HG02852 (cell line): Measurements from ENCODE around the gene VPS45.
"Not testable (repeated sequence)": the region's sequence is repeated elsewhere in the genome, so short reads cannot be mapped to it uniquely, and the experiment has no call there.

Experiments used
- ATAC-seq: cut with Tn5 transposase; IDR thresholded peaks from one replicate; pipeline ENCODE4 v1.9.1; 2021; ENCODE audit warnings: mild to moderate bottlenecking, moderate library complexity; ENCODE audit not compliant: unreplicated experiment

The VPS45 gene

GRCh38 chr1:150126811-150127210 lies 59.2 kb downstream of the VPS45 start:
- no peak for ATAC-seq

- no peak for ATAC-seq
Measured at GRCh38 chr1:150127464-150127863, 59.9 kb downstream of the VPS45 start.

GRCh38 chr1:150127868-150128267 lies 60.3 kb downstream of the VPS45 start:
- no peak for ATAC-seq

GRCh38 chr1:150132372-150132771 lies 64.8 kb downstream of the VPS45 start:
- ATAC-seq: no peak

GRCh38 chr1:150134537-150134936 lies 67.0 kb downstream of the VPS45 start:
- no peak for ATAC-seq

- not testable (repeated sequence) for ATAC-seq
Measured at GRCh38 chr1:150135400-150135799, 67.8 kb downstream of the VPS45 start.

GRCh38 chr1:150138044-150138443 lies 70.5 kb downstream of the VPS45 start:
- ATAC-seq: no peak

- ATAC-seq: no peak
Measured at GRCh38 chr1:150141452-150141851, 73.9 kb downstream of the VPS45 start.

- ATAC-seq: no peak
Measured at GRCh38 chr1:150142083-150142482, 74.5 kb downstream of the VPS45 start.

GRCh38 chr1:150144606-150145005 lies 77.0 kb downstream of the VPS45 start:
- ATAC-seq: no peak

- ATAC-seq: not testable (repeated sequence)
Measured at GRCh38 chr1:150146016-150146415, 78.4 kb downstream of the VPS45 start.

- no peak for ATAC-seq
Measured at GRCh38 chr1:150146849-150147542, 79.4 kb downstream of the VPS45 start.

- ATAC-seq: no peak
Measured at GRCh38 chr1:150148837-150149270, 81.3 kb downstream of the VPS45 start.

GRCh38 chr1:150149271-150150132 lies 81.9 kb downstream of the VPS45 start, which contains the start of gene PLEKHO1:
TSS of gene PLEKHO1 (plus strand) at chr1:150149916. CDS start at chr1:150150258, 342 bp downstream.
- ATAC-seq: peak; percentile 44

GRCh38 chr1:150150133-150151021 lies 82.8 kb downstream of the VPS45 start:
- no peak for ATAC-seq

- no peak for ATAC-seq
Measured at GRCh38 chr1:150151291-150152181, 84.0 kb downstream of the VPS45 start.

GRCh38 chr1:150152182-150152536 lies 84.6 kb downstream of the VPS45 start:
- ATAC-seq: no peak

- no peak for ATAC-seq
Measured at GRCh38 chr1:150152772-150153456, 85.3 kb downstream of the VPS45 start.

- no peak for ATAC-seq
Measured at GRCh38 chr1:150154143-150154542, 86.6 kb downstream of the VPS45 start.
